Right ventricle myocardium inferior (tissue), 1 donor: ENCODE results near the gene APBA1. TPM values are rescaled to one million over a fixed set of nuclear protein-coding genes. Genes with fewer than 3 reads are reported as not detected.

Experiments
- ATAC-seq: fragments of 200-7000 bp; cut with Tn5 transposase; one replicate; pipeline ENCODE4 v1.9.1; 2020; ENCODE audit warnings: mild to moderate bottlenecking, moderate library complexity
- DNase-seq: peaks from one replicate; pipeline ENCODE4 v3.0.0; 2021; ENCODE audit errors: missing footprints
- intact Hi-C: fragments of 100-400 bp; cut with DNase I; formaldehyde crosslinking; loops from one replicate; pipeline ENCODE4 v1.11.0; 2022
- total RNA-seq: library from RNA; stranded (reverse); fragmentation: NEBNext Ultra II Directional; extraction: Animal tissue kit (Norgen Biotek cat#: 25700); gene quantifications from one replicate; pipeline ENCODE4 v1.2.1, GENCODE V29; 2021
- donor health status: DM: no; HTN: yes; CAD: no; lungs with severe emphysema.

APBA1 gene
- total RNA-seq, 1 donor from 2014 or later = 2.8 TPM

GRCh38 chr9:69584759-69585158 is 87.4 kb downstream of the APBA1 start:
- intact Hi-C loops = no loop called here
- ATAC-seq (no peak), DNase-seq (no peak)

- ATAC-seq = no peak
- intact Hi-C loops = no loop called here
- no peak for DNase-seq
Measured at GRCh38 chr9:69583645-69584234, 88.4 kb downstream of the APBA1 start.

GRCh38 chr9:69582544-69583297 is 89.5 kb downstream of the APBA1 start:
- DNase-seq = no peak

GRCh38 chr9:69582018-69582417 is 90.2 kb downstream of the APBA1 start:
- no peak for DNase-seq
- intact Hi-C loops = no loop called here
- ATAC-seq = no peak

More at GRCh38 chr9:69582544-69583297, 89.5 kb downstream of the APBA1 start:
- intact Hi-C loops = no loop called here
- ATAC-seq = no peak

GRCh38 chr9:69580582-69581214 is 91.5 kb downstream of the APBA1 start:
- DNase-seq = no peak
- peak; percentile 26 for ATAC-seq
- intact Hi-C loops = no loop called here

- no peak for DNase-seq
- no peak for ATAC-seq
- intact Hi-C loops = no loop called here
Measured at GRCh38 chr9:69579760-69580581, 92.2 kb downstream of the APBA1 start.

GRCh38 chr9:69579032-69579758 is 93.0 kb downstream of the APBA1 start:
- DNase-seq (no peak), ATAC-seq (no peak)
- intact Hi-C loops = no loop called here

GRCh38 chr9:69578026-69578425 is 94.1 kb downstream of the APBA1 start:
- intact Hi-C loops = no loop called here
- DNase-seq (peak; percentile 71), ATAC-seq (peak; percentile 87)

- intact Hi-C loops = no loop called here
- ATAC-seq = no peak
- no peak for DNase-seq
Measured at GRCh38 chr9:69577123-69577522, 95.0 kb downstream of the APBA1 start.

- ATAC-seq (no peak), DNase-seq (no peak)
- intact Hi-C loops = no loop called here
Measured at GRCh38 chr9:69574057-69574456, 98.1 kb downstream of the APBA1 start.

GRCh38 chr9:69573651-69574050 is 98.5 kb downstream of the APBA1 start:
- no peak for ATAC-seq
- no peak for DNase-seq
- intact Hi-C loops = no loop called here

GRCh38 chr9:69572611-69573010 is 99.6 kb downstream of the APBA1 start:
- intact Hi-C loops = no loop called here
- no peak for ATAC-seq
- no peak for DNase-seq

- intact Hi-C loops = no loop called here
- ATAC-seq (no peak), DNase-seq (no peak)
Measured at GRCh38 chr9:69571032-69571431, 101.1 kb downstream of the APBA1 start.

- DNase-seq (no peak), ATAC-seq (no peak)
- intact Hi-C loops = no loop called here
Measured at GRCh38 chr9:69569738-69570451, 102.3 kb downstream of the APBA1 start.

GRCh38 chr9:69564557-69564956 is 107.6 kb downstream of the APBA1 start:
- intact Hi-C loops = no loop called here
- no peak for DNase-seq
- no peak for ATAC-seq

- DNase-seq = no peak
- no peak for ATAC-seq
- intact Hi-C loops = loop anchor here (10.0 kb wide), 1 partner anchor 316 kb away; no protein-coding TSS in a partner anchor
Measured at GRCh38 chr9:69559126-69559525, 113.0 kb downstream of the APBA1 start.

GRCh38 chr9:69556707-69557106 is 115.5 kb downstream of the APBA1 start:
- intact Hi-C loops = loop anchor here (10.0 kb wide), 1 partner anchor 318 kb away; no protein-coding TSS in a partner anchor
- ATAC-seq (no peak), DNase-seq (no peak)

- ATAC-seq (no peak), DNase-seq (no peak)
- intact Hi-C loops = loop anchor here (10.0 kb wide), 1 partner anchor 319 kb away; no protein-coding TSS in a partner anchor
Measured at GRCh38 chr9:69555802-69556201, 116.4 kb downstream of the APBA1 start.
